Stimulated activated CD8-positive, alpha-beta memory T cell treated with anti-CD3 and anti-CD28 coated beads, Interleukin-4, amount 100 ng/mL, for 24 hours (primary cell): Measurements from ENCODE around the gene CNDP2.
"Not testable (repeated sequence)": the region's sequence is repeated elsewhere in the genome, so short reads cannot be mapped to it uniquely, and the experiment has no call there.

Source experiments
- DNase-seq: peaks from one replicate; pipeline ENCODE4 v3.0.0-alpha.2; 2020; ENCODE audit warnings: low read depth

Gene CNDP2

GRCh38 chr18:74500774-74501173, 4.6 kb downstream of the CNDP2 start:
- not testable (repeated sequence) for DNase-seq

GRCh38 chr18:74501386-74501785, 5.2 kb downstream of the CNDP2 start:
- DNase-seq: no peak

GRCh38 chr18:74503137-74503536, 7.0 kb downstream of the CNDP2 start:
- no peak for DNase-seq

- DNase-seq: no peak
These were observed 9.6 kb downstream of the CNDP2 start for GRCh38 chr18:74505776-74506175.

GRCh38 chr18:74506448-74507084, 10.4 kb downstream of the CNDP2 start:
- DNase-seq: no peak

GRCh38 chr18:74507097-74507881, 11.1 kb downstream of the CNDP2 start:
- DNase-seq: no peak

- no peak for DNase-seq
These were observed 11.8 kb downstream of the CNDP2 start for GRCh38 chr18:74507927-74508326.

GRCh38 chr18:74508366-74508765, 12.2 kb downstream of the CNDP2 start:
- no peak for DNase-seq

- no peak for DNase-seq
These were observed 12.7 kb downstream of the CNDP2 start for GRCh38 chr18:74508821-74509225.

GRCh38 chr18:74509856-74510769, 13.9 kb downstream of the CNDP2 start:
- DNase-seq: no peak

- DNase-seq: no peak
These were observed 14.6 kb downstream of the CNDP2 start for GRCh38 chr18:74510770-74511095.

- DNase-seq: no peak
These were observed 15.7 kb downstream of the CNDP2 start for GRCh38 chr18:74511823-74512222.

GRCh38 chr18:74512321-74513053, 16.3 kb downstream of the CNDP2 start:
- DNase-seq: no peak

GRCh38 chr18:74513149-74513882, 17.2 kb downstream of the CNDP2 start:
- DNase-seq: no peak

GRCh38 chr18:74513883-74514205, 17.7 kb downstream of the CNDP2 start:
- no peak for DNase-seq

GRCh38 chr18:74514860-74515495, 18.8 kb downstream of the CNDP2 start:
- DNase-seq: no peak

GRCh38 chr18:74515620-74516231, 19.6 kb downstream of the CNDP2 start:
- DNase-seq: no peak

GRCh38 chr18:74516271-74517235, 20.4 kb downstream of the CNDP2 start:
- no peak for DNase-seq

GRCh38 chr18:74517236-74517630, 21.1 kb downstream of the CNDP2 start:
- DNase-seq: no peak
